Stimulated activated CD8-positive, alpha-beta memory T cell treated with anti-CD3 and anti-CD28 coated beads, Interleukin-4, amount 100 ng/mL, for 24 hours (primary cell): ENCODE results near the gene KCNQ1.

ENCODE experiments used
- DNase-seq: peaks from one replicate; pipeline ENCODE4 v3.0.0-alpha.2; 2020; ENCODE audit warnings: low read depth

The KCNQ1 gene

DNA sequence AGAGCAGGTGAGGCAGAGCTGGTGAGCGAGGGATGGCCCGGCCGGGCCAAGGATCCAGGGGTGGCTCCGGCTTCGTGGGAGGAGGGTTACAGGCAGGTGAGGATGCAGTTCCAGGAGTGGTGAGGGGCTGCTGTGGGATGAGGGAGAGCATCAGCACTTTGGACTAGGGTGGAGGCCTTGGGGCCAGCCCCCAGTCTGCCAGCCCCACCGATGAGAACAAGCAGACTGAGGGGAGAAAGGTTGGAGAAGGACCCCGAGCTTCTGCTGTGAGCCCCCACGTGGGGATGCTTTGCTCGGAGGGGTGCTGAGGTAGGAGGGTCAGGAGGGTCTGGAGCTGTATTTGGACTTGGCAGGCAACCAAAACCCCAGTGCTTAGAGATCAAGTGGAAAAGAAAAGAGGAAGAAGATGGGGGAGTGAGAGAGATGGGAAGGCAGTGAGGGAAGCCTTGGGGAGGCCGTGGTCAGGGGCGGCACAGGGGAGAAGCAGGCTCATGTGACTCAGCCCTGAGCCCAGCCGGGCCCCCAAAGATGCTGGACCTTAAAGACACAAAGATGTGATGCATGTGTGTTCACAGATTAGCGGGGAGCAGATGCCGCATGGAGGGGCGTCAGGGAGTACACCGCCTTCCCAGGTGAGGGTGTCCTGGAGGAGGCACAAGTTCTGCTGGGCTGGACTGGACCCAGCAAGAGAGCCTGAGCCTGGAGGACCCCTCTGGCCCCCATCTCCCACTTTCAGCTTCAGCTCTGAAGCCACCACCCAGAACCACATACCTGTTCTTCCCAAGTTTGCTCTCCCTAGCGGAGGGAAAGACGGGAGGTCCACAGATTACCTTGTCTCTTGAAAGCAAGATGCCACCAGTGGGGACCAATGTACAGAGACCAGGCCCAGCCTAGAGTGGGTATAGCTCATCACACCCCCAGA is 349.5 kb downstream of the KCNQ1 start:
- DNase-seq = no peak

GRCh38 chr11:2794968-2795322 is 350.1 kb downstream of the KCNQ1 start:
- no peak for DNase-seq

- DNase-seq = no peak
These were observed 350.7 kb downstream of the KCNQ1 start for GRCh38 chr11:2795491-2795991.

GRCh38 chr11:2796091-2796490 is 351.3 kb downstream of the KCNQ1 start:
- DNase-seq = no peak

GRCh38 chr11:2796508-2797113 is 351.8 kb downstream of the KCNQ1 start:
- no peak for DNase-seq

DNA sequence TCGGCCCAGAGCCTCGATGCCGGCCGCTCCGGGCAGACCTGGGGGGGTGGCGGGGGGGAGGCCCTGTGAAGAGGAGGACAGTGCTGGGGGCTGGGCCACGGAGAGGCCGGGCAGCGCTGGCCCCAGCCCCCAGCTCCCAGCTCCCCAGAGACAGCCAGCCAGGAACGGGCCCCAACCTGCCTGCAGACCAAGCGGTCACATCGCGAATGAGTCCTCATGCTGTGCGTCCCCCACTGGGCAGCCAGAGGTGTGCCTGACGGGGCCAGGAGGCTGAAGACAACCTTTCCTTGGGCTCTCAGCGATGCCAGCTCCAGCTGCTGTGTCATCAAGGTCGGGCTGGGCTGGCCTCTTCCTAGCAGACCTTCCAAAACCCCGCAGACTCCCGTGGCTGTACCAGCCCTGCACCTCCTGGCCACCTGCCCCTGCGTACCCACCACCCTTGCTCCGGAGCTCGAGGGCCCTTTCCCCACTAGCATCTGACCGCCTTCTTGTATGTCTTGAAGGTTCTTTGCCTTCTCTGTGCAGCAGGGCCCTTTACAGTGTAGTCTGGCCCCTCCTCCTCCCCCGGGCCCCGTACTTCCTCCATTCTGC is 352.4 kb downstream of the KCNQ1 start:
- no peak for DNase-seq

DNA sequence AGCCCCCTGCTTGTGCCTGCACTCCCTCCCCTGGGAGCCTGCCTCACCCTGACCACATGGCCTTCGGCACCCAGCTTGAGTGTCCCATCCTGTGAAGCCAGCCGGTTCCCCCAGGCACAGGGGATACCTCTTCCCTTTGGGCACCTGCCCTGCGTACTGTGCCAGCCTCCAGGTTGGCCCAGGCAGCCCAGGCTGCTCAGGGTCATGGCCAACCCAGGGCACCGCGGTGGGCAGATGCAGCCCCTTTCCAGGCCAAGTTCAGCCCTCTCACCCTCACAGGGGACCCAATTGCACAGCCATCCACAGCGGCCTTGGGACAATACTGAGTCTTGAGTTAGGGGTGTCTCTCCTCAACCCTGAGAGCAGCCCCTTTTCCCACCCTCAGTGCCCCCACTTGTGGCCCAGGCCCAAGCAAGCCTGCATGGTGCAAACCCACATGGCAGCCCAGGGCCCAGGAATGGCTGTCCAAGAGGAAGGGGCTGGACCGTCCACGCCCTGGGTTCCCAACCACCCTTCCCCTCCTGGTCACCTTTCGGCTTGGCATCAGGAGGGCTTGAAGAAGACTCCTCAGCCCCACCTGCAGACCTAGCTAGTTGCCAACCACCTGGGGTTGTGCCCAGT is 353.0 kb downstream of the KCNQ1 start:
- no peak for DNase-seq

DNA sequence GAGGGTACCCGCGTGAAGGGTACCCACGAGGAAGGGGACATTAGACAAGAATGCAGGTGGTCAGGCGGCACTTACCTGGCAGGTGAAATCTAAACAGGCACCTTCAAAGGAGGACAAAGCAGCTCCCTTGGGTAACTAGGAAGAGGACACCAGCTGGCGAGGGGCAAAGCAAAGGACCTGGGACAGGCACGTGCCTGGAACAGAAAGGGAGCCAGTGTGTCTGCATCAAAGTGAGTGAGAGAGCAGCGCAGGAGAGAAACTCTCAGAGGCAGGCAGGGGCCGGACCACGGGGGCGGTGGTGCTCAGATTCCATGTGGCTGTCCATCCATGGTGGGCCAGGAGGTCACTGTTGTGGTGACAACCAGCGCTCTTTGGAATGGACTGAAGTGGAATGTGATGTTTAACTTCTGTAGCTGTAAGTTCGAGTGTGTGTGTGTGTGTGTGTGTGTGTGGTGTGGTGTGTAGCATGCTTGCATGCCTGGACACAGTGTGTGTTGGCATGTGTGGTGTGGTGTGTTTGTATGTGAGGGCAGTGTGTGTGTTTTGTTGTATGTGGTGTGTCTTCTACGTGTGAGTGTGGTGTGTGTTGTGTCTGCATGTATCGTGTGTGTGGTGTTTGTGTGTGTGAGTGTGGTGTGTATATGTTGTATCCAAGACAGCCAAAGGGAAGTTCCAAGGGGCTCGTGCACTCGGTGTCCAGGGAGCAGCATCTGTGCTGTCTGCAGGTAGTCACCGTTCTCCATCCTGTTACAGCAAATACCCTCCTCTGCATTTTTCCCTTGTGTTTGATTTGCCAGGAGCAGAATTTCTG is 354.3 kb downstream of the KCNQ1 start:
- DNase-seq = no peak

DNA sequence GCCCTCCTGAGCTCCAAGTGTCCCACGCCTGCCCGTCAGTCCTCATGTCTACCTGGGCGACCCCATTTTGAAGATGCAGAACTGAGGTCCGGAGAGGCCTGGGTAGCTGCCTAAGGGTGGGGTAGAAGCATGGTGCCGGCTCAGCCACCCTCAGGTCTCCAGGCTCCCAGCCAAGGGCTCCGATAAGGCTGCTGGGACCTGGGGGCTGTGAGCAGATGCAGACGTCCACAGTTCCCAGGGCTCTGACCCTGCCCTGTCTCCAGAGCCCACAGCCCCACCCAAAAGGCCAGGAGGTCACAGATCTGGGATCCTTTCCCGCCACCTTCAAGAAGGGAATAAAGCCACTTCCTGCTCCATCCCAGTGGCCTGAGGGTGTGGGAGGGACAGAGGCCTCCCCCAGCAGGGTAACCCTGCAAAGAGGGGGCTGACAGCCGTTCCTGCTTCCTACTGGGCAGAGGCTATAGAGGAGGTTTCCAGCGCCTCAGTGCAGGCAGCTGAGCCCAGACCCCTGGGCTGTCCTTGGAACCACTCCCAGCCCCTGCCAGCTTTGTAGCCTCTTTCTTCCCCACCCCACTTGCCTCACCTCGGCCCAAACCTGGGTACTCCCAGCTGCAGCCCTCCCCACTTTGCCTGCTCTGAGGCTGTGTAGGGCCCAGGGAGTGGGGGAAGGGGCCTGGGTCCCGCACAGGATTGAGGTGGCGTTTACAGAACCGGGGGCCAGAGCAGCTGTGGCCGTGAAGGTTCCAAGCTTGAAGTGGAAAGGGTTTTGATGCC is 355.3 kb downstream of the KCNQ1 start:
- DNase-seq = no peak

- DNase-seq = no peak
These were observed 356.1 kb downstream of the KCNQ1 start for GRCh38 chr11:2800655-2801531.

- no peak for DNase-seq
These were observed 357.0 kb downstream of the KCNQ1 start for GRCh38 chr11:2801711-2802388.

GRCh38 chr11:2802389-2803185 is 357.8 kb downstream of the KCNQ1 start:
- no peak for DNase-seq

DNA sequence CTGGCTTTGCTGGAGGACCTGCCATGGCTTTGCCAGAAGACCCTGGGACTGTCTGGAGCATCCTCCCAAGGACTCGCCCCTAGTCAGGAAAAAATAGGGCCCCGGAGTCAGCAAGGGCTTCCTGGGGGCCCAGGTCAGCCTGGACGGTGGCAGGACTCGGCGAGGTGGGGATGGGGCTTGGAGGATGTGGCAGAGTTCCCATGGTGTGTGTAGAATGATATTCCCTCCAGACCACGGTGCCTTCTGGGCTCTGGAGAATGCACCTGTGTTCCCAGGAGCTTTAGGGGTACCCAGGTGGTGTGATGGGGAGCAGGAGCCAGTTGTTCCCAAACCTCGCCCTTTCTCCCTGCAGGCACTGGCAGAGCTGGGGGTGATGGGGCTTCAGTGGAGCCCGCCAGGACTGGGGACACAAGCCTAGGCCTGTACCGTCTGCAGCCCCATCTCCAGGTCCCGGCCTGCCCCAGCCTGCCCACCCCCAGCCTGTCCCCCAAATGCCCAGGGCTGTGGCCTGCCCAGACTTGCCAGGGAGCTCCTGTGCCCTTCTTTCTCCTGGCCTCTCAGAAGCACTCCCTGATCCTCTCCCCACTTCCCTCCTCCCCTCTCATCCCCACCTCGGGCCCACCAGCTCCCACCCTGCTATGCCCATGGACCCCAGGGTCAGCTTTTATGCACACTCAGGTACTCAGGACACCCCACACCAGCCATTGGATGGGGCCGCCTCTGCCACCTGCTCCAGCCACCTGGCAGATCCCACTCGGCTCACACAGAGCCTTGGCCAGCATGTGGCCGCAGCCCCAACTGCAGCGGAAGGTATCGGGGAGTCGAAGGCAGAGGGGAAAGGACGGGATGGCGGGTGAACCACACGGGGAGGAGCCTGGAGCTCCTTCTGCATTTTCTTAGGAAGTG is 358.6 kb downstream of the KCNQ1 start:
- DNase-seq = no peak

DNA sequence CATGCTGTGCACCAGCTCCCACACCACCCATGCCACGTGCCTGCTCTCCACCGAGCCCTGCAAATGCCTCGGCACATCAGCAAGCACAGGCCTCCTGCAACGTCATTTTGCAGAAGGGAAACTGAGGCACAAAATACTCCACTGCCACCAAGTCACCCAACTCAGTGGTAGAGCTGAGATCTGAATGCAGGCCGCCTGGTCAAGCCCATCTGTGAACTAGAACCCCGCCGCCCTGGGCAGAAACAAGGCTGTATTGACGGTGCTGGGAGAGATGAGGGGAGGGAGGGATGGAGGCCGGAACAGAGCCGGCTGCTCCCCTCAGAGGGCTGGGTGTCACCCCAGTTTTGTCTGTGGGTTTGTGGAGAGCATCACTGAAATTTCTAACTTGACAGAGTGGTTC is 359.4 kb downstream of the KCNQ1 start:
- no peak for DNase-seq

GRCh38 chr11:2804701-2805387 is 360.0 kb downstream of the KCNQ1 start:
- DNase-seq = no peak

GRCh38 chr11:2805388-2806056 is 360.7 kb downstream of the KCNQ1 start:
- no peak for DNase-seq
